HG03025 (cell line): Measurements from ENCODE around the gene AIFM1.

ENCODE experiments used
- ATAC-seq: cut with Tn5 transposase; IDR thresholded peaks from one replicate; pipeline ENCODE4 v1.9.1; 2021; ENCODE audit warnings: mild to moderate bottlenecking, moderate library complexity; ENCODE audit not compliant: unreplicated experiment, low FRiP score

The AIFM1 gene

GRCh38 chrX:130097507-130098209 is 68.0 kb downstream of the AIFM1 start:
- ATAC-seq, result no peak

- ATAC-seq, result no peak
These were observed 70.2 kb downstream of the AIFM1 start for GRCh38 chrX:130095249-130096030.

GRCh38 chrX:130094696-130095095 is 70.9 kb downstream of the AIFM1 start:
- no peak for ATAC-seq

- ATAC-seq, result no peak
These were observed 72.4 kb downstream of the AIFM1 start for GRCh38 chrX:130093271-130093670.

- peak; percentile 97 for ATAC-seq
These were observed 73.6 kb downstream of the AIFM1 start for GRCh38 chrX:130091980-130092522.

GRCh38 chrX:130090364-130090763 is 75.3 kb downstream of the AIFM1 start:
- no peak for ATAC-seq

GRCh38 chrX:130086447-130087206 is 79.0 kb downstream of the AIFM1 start:
- ATAC-seq, result peak; percentile 28

- ATAC-seq, result no peak
These were observed 79.8 kb downstream of the AIFM1 start for GRCh38 chrX:130085551-130086446.

GRCh38 chrX:130084631-130085237 is 80.9 kb downstream of the AIFM1 start:
- no peak for ATAC-seq

- ATAC-seq, result peak; percentile 28
These were observed 81.8 kb downstream of the AIFM1 start for GRCh38 chrX:130083656-130084382.

- no peak for ATAC-seq
These were observed 82.5 kb downstream of the AIFM1 start for GRCh38 chrX:130083107-130083490.

- peak; percentile 48 for ATAC-seq
These were observed 83.2 kb downstream of the AIFM1 start for GRCh38 chrX:130082244-130083106.

GRCh38 chrX:130081421-130082045 is 84.1 kb downstream of the AIFM1 start:
- ATAC-seq, result no peak

- no peak for ATAC-seq
These were observed 84.8 kb downstream of the AIFM1 start for GRCh38 chrX:130080791-130081367.

GRCh38 chrX:130079824-130080406 is 85.7 kb downstream of the AIFM1 start:
- no peak for ATAC-seq
